SK-N-MC (cell line): ENCODE measurements around the gene ARPC2.

ENCODE experiments used
- DNase-seq: peaks from one replicate; pipeline ENCODE4 v3.0.0-alpha.2; 2011; ENCODE audit warnings: low read depth, low spot score
- H3K27ac ChIP-seq: fragments of 200-600 bp; sonication (generic); 2 replicates; pipeline ENCODE4 v1.5.1; 2016; ENCODE audit warnings: mixed run types
- H3K36me3 ChIP-seq: fragments of 200-600 bp; sonication (generic); 2 replicates; pipeline ENCODE4 v1.6.1; 2017; ENCODE audit warnings: antibody characterized with exemption, low read length, mixed read lengths; ENCODE audit not compliant: insufficient read depth
- H3K4me3 ChIP-seq: fragments of 200-600 bp; sonication (generic); 2 replicates; pipeline ENCODE4 v1.5.1; 2016
- H3K9ac ChIP-seq: fragments of 200-600 bp; sonication (generic); 2 replicates; pipeline ENCODE4 v1.8.0; 2017; ENCODE audit warnings: mixed run types, mixed read lengths; ENCODE audit not compliant: insufficient read length
- H3K9me3 ChIP-seq: fragments of 200-600 bp; sonication (generic); 2 replicates; pipeline ENCODE4 v1.6.1; 2017; ENCODE audit warnings: low read depth, mild to moderate bottlenecking, antibody characterized with exemption, low read length, moderate library complexity, mixed read lengths
- EZH2 ChIP-seq: fragments of 200-600 bp; sonication (generic); IDR thresholded peaks from one replicate; pipeline ENCODE4 v1.6.1; 2017; ENCODE audit warnings: antibody characterized with exemption
- FOXP2 ChIP-seq: optimal IDR thresholded peaks from 2 replicates; pipeline ENCODE3; 2011; ENCODE audit warnings: mild to moderate bottlenecking, moderate library complexity; ENCODE audit not compliant: insufficient read depth; ENCODE audit errors: extremely low read length, control extremely low read depth
- POLR2AphosphoS5 ChIP-seq: IDR thresholded peaks from 2 replicates; pipeline ENCODE4 v1.6.1; 2012; ENCODE audit warnings: mild to moderate bottlenecking, low read depth, low read length, borderline replicate concordance

ARPC2 gene

GRCh38 chr2:218274586-218274985 is 57.6 kb downstream of the ARPC2 start:
- H3K9me3 ChIP-seq = no peaks in the 10 kb centered on the region
- H3K4me3 ChIP-seq = no peak overlapping the region
- no peak overlapping the region for H3K27ac ChIP-seq
- peaks cover 27% of the 10 kb centered on the region; the same call in 1 of the 2 replicates for H3K36me3 ChIP-seq
- no peak for DNase-seq
- no peak for TF ChIP-seq POLR2AphosphoS5
- no peak overlapping the region for H3K9ac ChIP-seq

- peaks cover 27% of the 10 kb centered on the region; the same call in 1 of the 2 replicates for H3K36me3 ChIP-seq
- H3K9ac ChIP-seq = no peak overlapping the region
Observed at GRCh38 chr2:218275371-218276072, 58.5 kb downstream of the ARPC2 start.

GRCh38 chr2:218276986-218277755 is 60.2 kb downstream of the ARPC2 start:
- peaks cover 27% of the 10 kb centered on the region; the same call in 1 of the 2 replicates for H3K36me3 ChIP-seq
- H3K9ac ChIP-seq = no peak overlapping the region
- no peak overlapping the region for H3K4me3 ChIP-seq

More at GRCh38 chr2:218275371-218276072, 58.5 kb downstream of the ARPC2 start:
- Histone ChIP-seq H3K27ac (no peak overlapping the region), H3K9me3 (no peaks in the 10 kb centered on the region), H3K4me3 (no peak overlapping the region)
- no peak for TF ChIP-seq FOXP2
- no peak for TF ChIP-seq EZH2
- no peak for TF ChIP-seq POLR2AphosphoS5
- DNase-seq = no peak

GRCh38 chr2:218277921-218278320 is 60.9 kb downstream of the ARPC2 start:
- H3K36me3 ChIP-seq = peaks cover 27% of the 10 kb centered on the region; the same call in 1 of the 2 replicates
- H3K9ac ChIP-seq = no peak overlapping the region
- no peak overlapping the region for H3K27ac ChIP-seq
- no peak overlapping the region for H3K4me3 ChIP-seq
- H3K9me3 ChIP-seq = no peaks in the 10 kb centered on the region
- TF ChIP-seq POLR2AphosphoS5 = no peak
- TF ChIP-seq EZH2 = no peak
- TF ChIP-seq FOXP2 = no peak
- no peak for DNase-seq

More at GRCh38 chr2:218276986-218277755, 60.2 kb downstream of the ARPC2 start:
- no peaks in the 10 kb centered on the region for H3K9me3 ChIP-seq
- TF ChIP-seq FOXP2 (no peak), EZH2 (no peak), POLR2AphosphoS5 (no peak)
- no peak overlapping the region for H3K27ac ChIP-seq
- no peak for DNase-seq

GRCh38 chr2:218278531-218279360 is 61.8 kb downstream of the ARPC2 start:
- peaks cover 25% of the 10 kb centered on the region; the same call in 1 of the 2 replicates for H3K36me3 ChIP-seq
- no peak for DNase-seq
- H3K4me3 ChIP-seq = no peak overlapping the region
- H3K27ac ChIP-seq = no peak overlapping the region
- TF ChIP-seq FOXP2 = no peak
- TF ChIP-seq EZH2 = no peak
- TF ChIP-seq POLR2AphosphoS5 = no peak
- H3K9me3 ChIP-seq = no peaks in the 10 kb centered on the region
- H3K9ac ChIP-seq = no peak overlapping the region

- Histone ChIP-seq H3K36me3 (peaks cover 9% of the 10 kb centered on the region; the same call in 1 of the 2 replicates), H3K9me3 (no peaks in the 10 kb centered on the region), H3K4me3 (no peak overlapping the region), H3K9ac (no peak overlapping the region), H3K27ac (no peak overlapping the region)
- no peak for DNase-seq
- TF ChIP-seq EZH2 (no peak), FOXP2 (no peak), POLR2AphosphoS5 (no peak)
Observed at GRCh38 chr2:218280260-218280870, 63.4 kb downstream of the ARPC2 start.

- no peak overlapping the region for H3K4me3 ChIP-seq
- H3K9ac ChIP-seq = no peak overlapping the region
- no peak for TF ChIP-seq POLR2AphosphoS5
- TF ChIP-seq FOXP2 = no peak
- no peak for TF ChIP-seq EZH2
- no peaks in the 10 kb centered on the region for H3K9me3 ChIP-seq
- H3K36me3 ChIP-seq = peaks cover 4% of the 10 kb centered on the region; the same call in 1 of the 2 replicates
- no peak overlapping the region for H3K27ac ChIP-seq
- no peak for DNase-seq
Observed at GRCh38 chr2:218281449-218281848, 64.5 kb downstream of the ARPC2 start.
